ENCODE data around the gene HP1BP3.

HP1BP3 gene

DNA sequence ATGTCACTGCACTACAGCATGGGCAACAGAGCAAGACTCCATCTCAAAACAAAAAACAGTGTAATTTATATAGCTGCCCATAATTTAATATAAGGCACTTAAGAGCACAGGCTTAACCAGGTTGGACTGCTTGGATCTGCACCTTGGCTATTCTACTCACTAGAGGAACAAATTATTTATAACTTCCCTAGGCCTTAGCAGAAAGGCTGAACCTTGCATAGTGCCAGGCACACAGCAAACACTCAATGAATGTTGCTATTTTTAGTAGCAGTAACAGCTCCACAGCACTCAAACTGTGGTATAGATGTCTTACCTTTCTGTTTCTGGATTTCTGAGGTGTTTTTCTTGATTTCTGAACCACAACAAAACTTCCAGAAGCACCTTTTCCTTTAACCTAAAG is 19.8 kb downstream of the HP1BP3 start:
- DNase-seq = no peak

- DNase-seq = no peak
Measured at GRCh38 chr1:20763417-20763816, 23.7 kb downstream of the HP1BP3 start.

DNA sequence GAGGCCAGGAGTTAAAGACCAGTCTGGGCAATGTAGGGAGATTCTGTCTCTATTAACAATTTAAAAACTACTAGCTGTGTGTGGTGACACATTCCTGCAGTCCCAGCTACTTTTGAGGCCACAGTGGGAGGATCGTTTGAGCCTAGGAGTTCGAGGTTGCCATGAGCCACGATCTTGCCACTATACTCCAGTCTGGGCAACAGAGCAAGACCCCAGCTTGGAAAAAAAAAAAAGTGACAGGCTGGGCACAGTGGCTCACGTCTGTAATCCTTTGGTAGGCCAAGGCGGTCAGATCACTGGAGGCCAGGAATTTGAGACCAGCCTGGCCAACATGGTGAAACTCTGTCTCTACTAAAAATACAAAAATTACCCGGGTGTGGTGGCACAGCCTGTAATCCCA is 26.8 kb downstream of the HP1BP3 start:
- no peak for DNase-seq

GRCh38 chr1:20753589-20753988 is 33.5 kb downstream of the HP1BP3 start:
- peak; percentile 19 for DNase-seq

DNA sequence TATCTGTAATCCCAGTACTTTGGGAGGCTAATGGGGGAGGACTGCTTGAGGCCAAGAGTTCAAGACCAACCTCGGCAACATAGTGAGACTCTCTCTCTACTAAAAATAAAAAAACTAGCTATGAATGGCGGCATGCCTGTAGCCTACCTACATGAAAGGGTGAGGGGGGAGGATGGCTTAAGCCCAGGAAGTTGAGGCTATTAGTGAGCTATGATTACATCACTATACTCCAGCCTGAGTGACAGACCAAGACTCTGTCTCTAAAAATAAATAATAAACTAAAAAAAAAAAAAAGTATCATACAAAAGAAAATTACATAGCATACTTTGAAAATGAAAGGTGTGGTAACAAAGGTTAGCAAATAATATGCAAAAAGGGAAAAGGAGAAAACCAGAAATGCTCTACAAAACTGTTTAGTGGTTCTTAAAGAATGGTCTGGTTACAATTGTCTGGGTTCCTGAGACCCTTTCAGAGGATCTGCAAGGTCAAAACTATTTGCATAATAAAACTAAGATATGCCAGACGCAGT is 35.6 kb downstream of the HP1BP3 start:
- no peak for DNase-seq

DNA sequence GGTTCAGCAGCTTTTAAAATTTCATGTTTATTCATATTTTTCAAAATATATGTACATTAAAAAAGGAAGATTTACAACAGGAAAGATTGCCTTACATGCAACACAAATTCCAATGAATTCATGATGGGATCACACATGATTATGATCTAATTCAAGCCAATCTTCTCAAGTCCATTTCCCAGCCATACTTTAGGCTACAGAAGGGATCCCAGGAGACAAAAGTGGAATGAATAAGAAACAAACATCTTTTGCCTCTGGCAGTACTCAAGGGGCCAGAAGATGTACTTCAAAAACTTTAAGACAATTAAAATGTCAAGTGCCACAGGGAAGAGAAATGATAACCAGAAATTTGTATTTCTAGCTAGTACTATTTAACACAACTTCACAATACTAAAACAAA is 44.4 kb downstream of the HP1BP3 start:
- DNase-seq = no peak

DNA sequence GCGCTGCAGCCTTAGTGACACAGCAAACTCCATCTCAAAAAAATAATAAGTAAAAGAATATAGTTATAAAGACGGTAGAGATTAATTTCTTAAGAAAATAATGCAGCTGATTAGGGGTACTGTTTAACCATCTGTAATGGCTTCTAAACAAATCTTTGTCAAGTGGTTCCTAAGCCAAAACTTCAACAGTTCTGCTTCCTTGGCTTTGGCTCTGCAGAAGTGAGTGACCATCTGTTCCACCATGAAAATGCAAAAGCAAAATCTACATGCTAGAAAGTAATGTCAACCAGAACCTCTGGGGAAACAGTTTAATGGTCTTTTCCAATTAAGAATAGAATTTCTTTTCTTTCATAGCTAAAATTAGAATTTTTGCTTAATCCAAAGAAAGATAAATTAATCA is 46.3 kb downstream of the HP1BP3 start:
- no peak for DNase-seq

GRCh38 chr1:20739225-20739624 is 47.9 kb downstream of the HP1BP3 start:
- DNase-seq = no peak

- DNase-seq = no peak
Measured at GRCh38 chr1:20735581-20736111, 51.5 kb downstream of the HP1BP3 start.

GRCh38 chr1:20733360-20733975 is 53.6 kb downstream of the HP1BP3 start:
- DNase-seq = peak; percentile 32

DNA sequence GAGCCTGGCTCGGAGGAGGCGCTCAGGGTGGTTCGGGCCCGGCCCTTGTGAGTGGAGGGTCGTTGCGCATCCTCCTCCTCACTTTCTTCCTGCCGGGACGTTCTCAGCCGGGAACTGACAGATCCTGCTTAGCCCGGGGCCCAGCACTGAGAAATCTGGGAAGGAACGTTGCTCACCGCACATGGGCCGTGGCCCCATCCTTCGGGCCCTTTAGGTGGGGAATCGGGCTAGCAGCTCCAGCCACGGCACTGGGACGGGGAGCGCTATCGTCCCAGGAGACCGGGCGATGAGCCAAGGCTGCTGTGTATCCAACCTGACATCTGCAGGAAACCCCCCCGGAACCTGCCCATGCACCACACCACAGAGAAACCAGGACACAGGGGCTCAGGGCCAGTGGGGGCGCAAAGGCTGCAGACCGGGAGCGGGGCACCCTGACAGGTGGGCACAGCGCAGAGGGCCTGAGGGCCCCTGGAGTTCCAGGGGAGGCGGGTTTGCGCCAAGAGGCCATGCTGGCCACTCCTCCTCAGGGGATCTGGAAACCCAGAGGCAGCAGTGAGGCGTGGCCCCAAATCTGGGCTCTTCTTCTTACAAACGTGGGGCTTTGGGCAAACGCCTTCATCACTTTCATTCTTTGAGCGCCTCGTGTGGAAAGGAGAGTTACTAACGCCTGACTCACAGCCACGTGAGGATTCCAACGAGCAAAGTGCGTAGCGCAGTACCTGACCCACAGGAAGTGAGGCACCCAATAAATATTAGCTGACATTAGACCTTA is 54.3 kb downstream of the HP1BP3 start, which contains the start of gene SH2D5:
TSS of gene SH2D5 (minus strand) at position 116 of the 772 bp plus-strand sequence. CDS start 4,659 bp downstream, outside the sequence.
- peak; percentile 63 for DNase-seq

GRCh38 chr1:20732071-20732587 is 55.0 kb downstream of the HP1BP3 start:
- peak; percentile 41 for DNase-seq

- no peak for DNase-seq
Measured at GRCh38 chr1:20731057-20731991, 55.8 kb downstream of the HP1BP3 start.

GRCh38 chr1:20730690-20731056 is 56.4 kb downstream of the HP1BP3 start:
- DNase-seq = no peak

DNA sequence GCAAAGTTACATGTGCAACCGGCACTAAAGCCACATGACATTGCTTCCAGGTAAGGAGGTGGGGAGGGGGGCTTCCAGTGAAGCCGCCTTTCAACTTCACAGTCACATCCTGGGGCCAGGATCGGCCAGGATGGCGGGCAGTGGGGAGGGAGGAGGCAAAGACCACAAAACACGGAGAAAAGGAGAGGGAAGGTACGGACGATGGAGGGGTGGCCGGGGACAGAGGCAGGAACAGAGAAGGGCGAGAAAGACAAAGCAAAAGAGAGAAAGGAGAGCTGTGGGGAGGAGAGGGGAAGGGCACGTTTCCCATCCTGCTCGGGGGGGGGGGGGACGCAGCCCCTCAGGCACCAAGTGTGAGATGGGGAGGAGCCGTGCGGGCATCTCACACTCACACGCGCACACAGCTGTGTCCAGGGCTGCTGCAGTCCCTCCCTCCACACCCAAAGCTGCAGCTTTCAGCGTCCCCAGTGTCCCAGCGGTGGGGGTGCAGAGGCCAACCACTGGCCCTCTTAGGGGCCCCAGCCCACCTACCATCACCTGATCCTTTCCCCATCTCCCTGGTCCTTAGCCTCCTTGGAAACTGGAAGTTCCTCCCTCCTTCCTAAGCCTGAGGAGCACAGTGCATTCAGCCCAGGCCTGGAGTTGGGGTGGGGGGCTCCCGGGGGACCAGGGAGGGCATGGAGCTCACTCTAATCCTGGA is 57.0 kb downstream of the HP1BP3 start:
- DNase-seq = no peak

DNA sequence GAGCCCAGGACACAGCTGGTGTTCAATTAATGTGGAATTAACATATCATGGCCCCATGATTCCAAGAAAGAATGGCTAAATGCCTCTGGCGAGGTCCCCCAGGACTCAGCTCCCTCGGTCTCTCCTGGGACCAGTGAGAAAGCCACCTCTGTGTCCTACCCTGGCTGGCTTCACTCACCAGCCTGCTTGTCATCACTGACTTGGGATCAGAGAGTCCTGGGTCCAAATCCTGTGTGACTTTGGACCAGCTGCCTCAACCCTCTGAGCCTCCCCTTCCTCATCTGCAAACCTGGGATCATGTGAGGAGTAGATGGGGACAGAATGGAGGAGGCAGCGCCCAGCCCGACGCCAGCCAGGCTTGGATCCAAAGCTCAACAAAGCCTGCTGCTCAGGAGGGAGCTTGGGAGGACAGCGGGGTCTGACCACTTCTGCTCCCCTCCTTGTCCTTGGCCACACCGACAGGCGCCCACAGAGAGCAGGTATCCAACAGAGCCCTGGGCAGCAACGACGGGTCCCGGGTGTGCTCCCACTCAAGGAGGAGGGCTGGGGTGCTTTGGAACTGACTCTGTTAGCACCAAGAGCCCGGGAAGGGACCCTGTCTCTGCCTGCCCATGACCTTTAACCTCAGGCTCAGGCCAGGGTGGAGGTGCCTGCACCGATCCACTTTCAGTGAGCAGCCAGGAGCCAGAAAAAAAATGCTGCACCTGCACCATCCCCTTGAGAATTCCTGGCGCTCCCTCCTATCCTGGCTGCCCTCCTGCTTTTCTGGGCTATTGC is 57.8 kb downstream of the HP1BP3 start:
- no peak for DNase-seq

DNA sequence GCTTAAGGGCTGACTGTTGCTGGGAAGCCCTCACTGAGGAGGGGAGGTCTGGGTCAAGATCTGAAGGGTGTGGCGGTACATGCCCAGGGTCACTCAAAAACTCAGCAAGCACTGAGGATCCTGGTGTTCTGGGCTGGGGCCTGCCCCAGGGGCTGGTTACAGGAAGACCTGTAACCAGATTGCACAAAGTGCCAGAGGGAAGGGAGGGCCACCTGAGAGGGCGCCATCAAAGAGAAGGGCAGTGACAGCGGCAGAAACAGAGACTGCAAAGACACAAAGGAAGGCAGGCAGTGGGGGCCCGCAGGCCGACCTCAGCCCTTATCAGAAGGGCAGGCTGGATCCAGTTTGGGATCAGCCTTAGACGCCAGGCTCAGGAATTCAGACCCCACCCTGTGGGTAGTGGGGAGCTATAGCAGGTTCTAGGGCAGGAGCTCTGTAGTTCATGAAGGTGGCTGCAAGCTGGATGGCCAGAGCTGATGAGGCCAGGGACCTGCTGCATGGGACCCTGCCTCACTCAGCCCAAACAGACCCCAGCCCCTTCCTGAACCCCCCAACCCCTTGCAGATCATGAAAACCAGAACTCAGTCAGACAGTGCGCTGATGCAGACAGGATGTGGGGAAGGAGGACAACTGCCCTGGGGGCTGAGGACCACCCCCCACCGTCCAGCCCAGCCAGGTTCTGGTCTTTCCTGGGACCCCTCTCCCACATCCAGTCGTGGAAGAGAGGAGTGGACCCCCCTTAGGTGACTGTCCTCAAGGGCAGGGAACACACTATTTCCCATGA is 58.5 kb downstream of the HP1BP3 start:
- no peak for DNase-seq

DNA sequence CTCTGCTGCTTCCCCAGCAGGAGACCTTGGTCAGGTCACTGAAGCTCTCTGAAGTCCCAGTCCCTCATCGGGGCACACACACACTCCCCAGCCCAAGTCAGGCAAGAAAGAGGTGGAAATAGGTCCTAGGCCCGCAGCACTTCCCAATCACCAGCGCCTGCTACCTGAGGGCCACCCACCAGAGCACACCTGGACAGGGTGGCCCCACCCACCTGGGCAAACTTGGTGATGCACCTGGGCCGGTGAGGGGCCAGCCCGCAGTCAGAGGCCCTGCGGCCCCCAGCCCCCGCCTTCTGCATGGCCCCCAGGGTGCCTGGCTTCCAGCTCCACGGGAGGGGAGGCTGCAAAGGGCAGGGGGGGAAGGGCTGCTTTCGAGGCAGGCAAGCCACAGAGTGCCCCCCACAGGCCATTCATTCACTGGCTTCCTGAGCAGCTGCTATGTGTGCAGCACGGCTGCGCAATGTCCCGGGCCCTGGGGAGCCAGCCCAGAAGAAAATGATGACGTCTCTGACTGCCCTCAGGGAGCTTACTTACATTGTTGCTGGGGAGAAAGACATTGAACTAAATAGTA is 59.3 kb downstream of the HP1BP3 start:
- DNase-seq = no peak

DNA sequence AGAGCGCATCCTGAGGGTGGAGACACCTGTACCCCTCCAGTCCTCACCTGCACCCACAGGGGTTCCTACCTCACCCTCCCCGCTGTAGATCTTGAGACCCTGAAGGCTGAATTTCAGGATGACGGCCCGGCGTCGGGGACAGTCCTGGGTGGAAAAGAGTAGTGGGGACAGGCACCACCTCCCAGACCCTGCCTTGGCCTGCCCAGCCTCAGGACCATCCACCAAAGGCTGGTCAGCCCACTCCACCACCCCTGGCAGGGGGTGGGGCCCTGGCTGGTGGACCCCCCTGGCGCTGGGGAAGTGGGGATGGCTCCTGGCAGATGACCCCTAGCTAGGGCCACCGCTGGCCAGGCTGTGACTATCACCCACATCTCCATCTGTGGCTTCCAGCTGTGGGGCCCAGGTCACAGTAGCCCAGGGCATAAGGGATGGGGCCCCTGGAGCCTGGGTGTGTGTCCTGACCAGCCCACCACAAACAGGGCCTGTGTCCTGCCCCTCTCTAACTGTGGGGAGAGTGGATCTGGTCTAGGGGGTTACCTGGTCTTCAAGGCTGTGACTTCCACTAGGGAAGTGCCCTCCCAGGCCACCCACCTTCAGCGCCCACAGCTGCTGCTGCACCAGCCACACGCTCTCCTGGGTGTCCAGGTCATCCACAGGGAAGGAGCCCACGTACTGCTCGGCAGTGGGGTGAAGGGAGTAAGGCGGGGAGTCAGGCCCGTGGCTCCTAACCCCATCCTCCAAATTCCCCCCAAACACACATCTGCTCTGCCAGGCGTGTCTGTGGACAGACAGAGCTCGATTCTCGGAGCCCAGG is 60.0 kb downstream of the HP1BP3 start:
- DNase-seq = no peak
